GM12872 (cell line): ENCODE results near the gene PACSIN1.

Source experiments
- CTCF ChIP-seq: IDR thresholded peaks from 3 replicates; pipeline ENCODE4 v1.5.1; 2011; ENCODE audit warnings: low read depth, mild to moderate bottlenecking, low read length, moderate library complexity; ENCODE audit not compliant: insufficient read depth

Gene PACSIN1

GRCh38 chr6:34517461-34517881, 51.6 kb downstream of the PACSIN1 start:
- no peak for TF ChIP-seq CTCF

GRCh38 chr6:34517966-34518365, 52.1 kb downstream of the PACSIN1 start:
- TF ChIP-seq CTCF, result no peak

- no peak for TF ChIP-seq CTCF
These were observed 52.9 kb downstream of the PACSIN1 start for GRCh38 chr6:34518669-34519365.

GRCh38 chr6:34519971-34520644, 54.2 kb downstream of the PACSIN1 start:
- no peak for TF ChIP-seq CTCF

- no peak for TF ChIP-seq CTCF
These were observed 55.0 kb downstream of the PACSIN1 start for GRCh38 chr6:34520645-34521462.

- no peak for TF ChIP-seq CTCF
These were observed 55.8 kb downstream of the PACSIN1 start for GRCh38 chr6:34521463-34522285.
